Peyer's patch (tissue), 4 donors: ENCODE data around the gene GNAL.

Source experiments
- POLR2A ChIP-seq, 2 donors: fragments of 450-650 bp; IDR thresholded peaks; one replicate each; pipeline ENCODE4 v1.5.1; 2017; ENCODE audit warnings: antibody characterized with exemption in 2 of 2, mild to moderate bottlenecking in 2 of 2, moderate library complexity in 2 of 2
- TF ChIP-seq, protein P1 (sequence below), 6 experiments: fragments of 450-650 bp in 4 of 6; fragments of 200-600 bp in 2 of 6; sonication (generic) in 1 of 6; IDR thresholded peaks; one replicate each; pipeline ENCODE4 v1.5.1; 2017 to 2019; ENCODE audit warnings: antibody characterized with exemption in 6 of 6, mild to moderate bottlenecking in 3 of 6, moderate library complexity in 1 of 6

GRCh38 chr18:11767935-11768334 is 78.9 kb downstream of the GNAL start:
- TF ChIP-seq, protein P1, sequence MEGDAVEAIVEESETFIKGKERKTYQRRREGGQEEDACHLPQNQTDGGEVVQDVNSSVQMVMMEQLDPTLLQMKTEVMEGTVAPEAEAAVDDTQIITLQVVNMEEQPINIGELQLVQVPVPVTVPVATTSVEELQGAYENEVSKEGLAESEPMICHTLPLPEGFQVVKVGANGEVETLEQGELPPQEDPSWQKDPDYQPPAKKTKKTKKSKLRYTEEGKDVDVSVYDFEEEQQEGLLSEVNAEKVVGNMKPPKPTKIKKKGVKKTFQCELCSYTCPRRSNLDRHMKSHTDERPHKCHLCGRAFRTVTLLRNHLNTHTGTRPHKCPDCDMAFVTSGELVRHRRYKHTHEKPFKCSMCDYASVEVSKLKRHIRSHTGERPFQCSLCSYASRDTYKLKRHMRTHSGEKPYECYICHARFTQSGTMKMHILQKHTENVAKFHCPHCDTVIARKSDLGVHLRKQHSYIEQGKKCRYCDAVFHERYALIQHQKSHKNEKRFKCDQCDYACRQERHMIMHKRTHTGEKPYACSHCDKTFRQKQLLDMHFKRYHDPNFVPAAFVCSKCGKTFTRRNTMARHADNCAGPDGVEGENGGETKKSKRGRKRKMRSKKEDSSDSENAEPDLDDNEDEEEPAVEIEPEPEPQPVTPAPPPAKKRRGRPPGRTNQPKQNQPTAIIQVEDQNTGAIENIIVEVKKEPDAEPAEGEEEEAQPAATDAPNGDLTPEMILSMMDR (IDR thresholded peaks at IDR 0.05), result no peak
- TF ChIP-seq POLR2A (IDR thresholded peaks at IDR 0.05), result no peak
